HG03039 (cell line): ENCODE measurements around the gene ITIH5.

ENCODE experiments used
- ATAC-seq: cut with Tn5 transposase; IDR thresholded peaks from one replicate; pipeline ENCODE4 v1.9.1; 2021; ENCODE audit warnings: mild to moderate bottlenecking, moderate library complexity; ENCODE audit not compliant: unreplicated experiment

The ITIH5 gene

DNA sequence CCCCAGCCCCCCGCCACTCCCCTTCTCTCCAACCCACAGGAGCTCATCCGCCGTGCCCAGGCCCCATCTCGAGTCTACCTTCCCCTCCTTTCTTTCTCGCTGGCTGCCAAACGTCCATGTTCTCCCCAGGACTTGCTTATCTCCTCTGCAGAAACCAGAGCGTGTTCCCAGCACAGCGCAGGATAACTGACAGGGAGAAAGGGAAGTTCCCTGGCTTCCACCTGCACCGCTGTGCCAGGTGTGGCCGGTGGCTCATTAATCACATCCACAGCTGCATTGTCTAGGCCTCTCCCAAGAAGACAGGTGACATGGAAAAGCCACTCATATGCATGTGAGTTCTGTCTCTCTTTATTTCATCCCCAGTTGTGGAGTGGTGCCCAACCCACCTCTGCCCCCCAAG lies 113.2 kb downstream of the ITIH5 start:
- no peak for ATAC-seq

- ATAC-seq: no peak
These were observed 114.6 kb downstream of the ITIH5 start for GRCh38 chr10:7551950-7552716.

- no peak for ATAC-seq
These were observed 115.5 kb downstream of the ITIH5 start for GRCh38 chr10:7551289-7551688.

GRCh38 chr10:7550013-7550412 lies 116.8 kb downstream of the ITIH5 start:
- no peak for ATAC-seq

- no peak for ATAC-seq
These were observed 118.9 kb downstream of the ITIH5 start for GRCh38 chr10:7547829-7548228.

DNA sequence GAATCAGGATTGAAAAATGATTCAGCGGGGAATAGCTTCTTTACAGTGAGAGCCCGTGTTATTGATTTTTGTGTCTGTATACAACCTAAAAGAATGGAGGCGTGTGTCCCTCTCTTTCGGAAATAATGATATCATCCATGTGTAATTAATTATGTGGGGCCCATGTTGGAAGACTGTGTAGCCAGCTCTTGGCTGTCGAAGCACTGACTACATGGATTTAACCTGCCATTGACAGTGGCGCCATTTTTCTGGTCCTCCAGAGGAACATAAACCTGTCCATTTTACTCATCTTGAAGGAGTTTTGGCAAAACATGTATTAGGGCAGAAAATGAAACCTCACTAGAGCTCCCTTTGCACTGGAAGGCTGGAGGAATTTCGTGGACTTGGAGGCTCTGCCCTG lies 119.6 kb downstream of the ITIH5 start:
- ATAC-seq: no peak

DNA sequence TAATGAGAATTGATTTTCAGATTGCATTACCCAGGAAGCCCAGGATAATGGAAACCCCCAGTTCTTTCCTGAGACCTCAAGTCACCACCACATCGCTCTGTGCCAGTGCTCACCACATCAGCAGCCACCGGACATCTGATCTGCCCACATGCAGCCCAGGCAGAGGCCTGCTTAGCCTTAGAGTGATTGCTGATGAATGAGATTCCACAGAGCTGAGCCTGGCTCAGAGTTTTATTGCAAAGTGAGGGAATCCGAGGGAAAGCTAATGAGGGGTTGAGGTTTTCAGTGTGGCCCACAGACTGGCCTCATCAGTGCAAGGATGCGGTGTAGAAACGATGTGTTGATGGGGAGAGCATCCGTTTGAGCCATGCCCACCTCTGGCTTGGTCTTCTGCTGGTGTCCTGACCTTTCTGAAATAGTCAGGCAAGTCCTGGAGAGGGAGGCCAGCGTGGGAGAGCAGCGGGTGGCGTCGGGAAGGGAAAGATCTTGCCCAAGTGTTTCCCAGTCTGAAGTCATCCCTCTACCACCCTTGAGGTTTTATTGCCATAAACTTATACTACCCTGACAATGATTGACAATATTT lies 120.3 kb downstream of the ITIH5 start:
- ATAC-seq: no peak

GRCh38 chr10:7545792-7546191 lies 121.0 kb downstream of the ITIH5 start:
- ATAC-seq: no peak

- no peak for ATAC-seq
These were observed 121.5 kb downstream of the ITIH5 start for GRCh38 chr10:7545261-7545660.

GRCh38 chr10:7544203-7544602 lies 122.6 kb downstream of the ITIH5 start:
- ATAC-seq: no peak

GRCh38 chr10:7542189-7542914 lies 124.4 kb downstream of the ITIH5 start:
- ATAC-seq: no peak

DNA sequence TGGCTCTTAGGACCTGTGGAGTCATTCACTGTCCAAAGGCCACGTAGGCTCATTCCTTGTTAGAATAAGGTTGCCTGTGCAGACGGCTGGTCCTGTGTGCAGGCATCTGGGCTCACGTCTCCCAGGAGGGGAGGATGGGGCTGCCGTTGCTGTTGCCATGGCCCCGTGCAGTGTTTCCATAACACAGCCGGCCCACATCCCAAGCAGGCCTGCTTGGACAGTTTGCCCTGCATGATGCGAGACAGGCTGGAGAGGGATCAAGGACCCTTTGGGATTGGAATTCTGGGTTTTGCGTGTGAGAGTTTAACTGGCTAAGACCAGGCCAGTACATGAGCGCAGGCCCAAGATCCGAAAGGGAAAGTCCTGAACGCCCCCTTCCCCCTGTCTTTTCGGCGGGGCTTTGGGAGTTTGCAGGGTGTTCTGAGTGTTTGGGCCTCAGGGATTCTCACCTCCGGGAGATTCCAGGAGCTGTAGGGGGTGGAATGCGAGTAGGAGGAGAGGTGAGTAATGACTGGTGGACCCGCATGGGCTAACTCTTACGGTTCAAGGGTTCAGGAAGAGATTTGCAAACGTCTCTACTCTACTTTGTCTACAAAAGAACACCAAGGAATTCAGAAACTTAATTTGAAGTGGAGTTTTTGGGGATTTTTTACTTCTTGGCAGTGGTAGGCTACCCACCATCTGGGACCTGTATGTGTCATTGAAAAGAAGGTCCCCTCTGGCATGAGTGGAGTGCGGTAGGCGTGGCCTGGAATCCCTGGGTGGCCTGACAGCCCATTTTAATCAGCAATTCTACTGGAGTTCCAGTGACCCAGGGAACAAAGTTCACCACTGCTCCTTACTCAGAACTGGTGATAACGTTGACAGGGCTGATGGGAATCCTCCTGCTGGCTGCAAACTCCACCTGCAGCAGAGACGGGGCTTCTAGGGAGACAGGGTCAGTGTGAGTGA lies 125.4 kb downstream of the ITIH5 start:
- no peak for ATAC-seq

DNA sequence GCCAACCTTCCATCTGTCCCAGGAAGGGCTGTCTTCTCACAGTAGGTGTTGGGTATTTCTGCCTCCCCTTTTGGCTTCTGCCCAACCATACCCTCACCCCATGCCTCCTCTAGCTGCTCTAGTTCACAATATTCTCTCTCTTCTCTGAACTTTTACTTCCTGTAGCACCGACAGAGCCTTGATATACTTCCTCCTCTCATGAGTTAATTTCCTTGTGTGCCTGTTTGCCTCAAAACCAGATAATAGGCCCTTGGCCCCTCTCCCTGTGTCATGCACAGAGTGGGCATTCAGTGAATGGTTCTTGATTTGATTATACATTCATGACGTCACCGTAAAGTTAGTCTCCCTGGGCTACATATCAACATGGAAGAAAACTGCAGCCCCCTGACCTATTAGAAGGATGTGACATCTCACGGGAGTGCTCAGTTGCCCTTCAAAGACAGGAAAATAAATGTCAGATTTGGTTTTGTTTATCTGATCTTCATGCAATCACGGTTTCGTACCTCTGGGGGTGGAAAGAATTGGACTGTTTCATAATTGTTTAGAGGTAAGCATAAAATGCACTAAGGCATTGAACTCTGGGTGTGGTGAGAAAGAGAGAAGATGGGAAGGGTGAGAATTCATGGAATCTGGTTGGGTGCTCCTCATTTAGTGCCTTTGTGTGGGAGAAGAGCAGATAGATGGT lies 127.7 kb downstream of the ITIH5 start:
- no peak for ATAC-seq

DNA sequence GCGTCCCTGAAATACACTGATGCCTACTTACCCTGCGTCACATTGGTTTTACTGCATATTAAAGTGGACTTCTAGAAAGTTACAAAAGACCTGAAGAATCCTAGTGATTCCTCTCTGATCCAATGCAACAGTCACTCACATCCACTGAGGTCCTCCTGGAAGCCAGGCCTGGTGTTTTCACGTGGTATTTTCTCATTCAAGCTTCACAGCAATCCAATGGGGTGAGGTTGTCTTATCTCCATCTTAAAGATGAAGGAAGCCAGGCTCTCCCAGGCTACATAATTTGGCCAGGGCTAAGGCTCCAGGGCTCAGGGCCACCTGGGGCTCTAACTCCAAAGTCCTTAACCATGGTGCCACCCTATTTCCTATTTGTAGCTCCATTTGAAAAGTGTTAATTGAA lies 129.6 kb downstream of the ITIH5 start:
- no peak for ATAC-seq

GRCh38 chr10:7534480-7534852 lies 132.3 kb downstream of the ITIH5 start:
- no peak for ATAC-seq

DNA sequence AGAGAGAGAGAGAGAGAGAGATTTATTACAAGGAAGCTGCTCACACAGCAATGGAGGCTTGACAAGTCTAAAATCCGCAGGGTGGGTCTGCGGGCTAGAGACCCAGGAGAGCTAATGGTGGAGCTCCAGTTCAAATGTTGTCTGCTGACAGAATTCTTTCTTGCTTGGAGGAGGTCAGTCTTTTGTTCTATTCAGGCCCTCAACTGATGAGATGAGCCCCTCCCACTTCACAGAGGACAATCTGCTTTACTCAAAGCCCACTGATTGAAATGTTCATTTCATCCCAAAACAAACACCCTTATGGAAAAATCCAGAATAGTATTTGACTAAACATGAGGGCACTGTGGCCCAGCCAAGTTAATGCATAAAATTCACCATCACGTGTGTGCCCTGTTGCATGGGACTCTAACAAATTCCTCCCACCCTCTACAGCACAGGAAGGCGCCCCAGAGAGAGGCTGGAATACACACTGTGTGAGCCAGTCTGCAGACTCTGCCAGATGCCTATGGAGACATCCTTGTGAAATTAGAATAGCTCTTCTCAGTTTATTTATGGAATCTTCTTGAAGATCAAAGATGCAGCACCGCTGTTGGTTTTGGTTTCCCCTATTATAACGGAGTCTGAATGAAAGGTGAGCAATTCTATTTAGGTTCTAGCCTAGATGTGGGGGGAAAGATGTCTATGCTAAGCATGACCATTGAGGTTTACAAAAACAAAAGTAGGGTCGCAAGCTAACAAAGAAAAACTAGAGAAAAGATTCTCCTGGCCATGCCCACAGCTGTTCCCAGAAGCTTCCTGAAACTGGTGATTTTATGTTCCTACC lies 132.9 kb downstream of the ITIH5 start:
- ATAC-seq: no peak

GRCh38 chr10:7532723-7533498 lies 133.9 kb downstream of the ITIH5 start:
- ATAC-seq: no peak

- ATAC-seq: no peak
These were observed 137.1 kb downstream of the ITIH5 start for GRCh38 chr10:7529638-7530037.

DNA sequence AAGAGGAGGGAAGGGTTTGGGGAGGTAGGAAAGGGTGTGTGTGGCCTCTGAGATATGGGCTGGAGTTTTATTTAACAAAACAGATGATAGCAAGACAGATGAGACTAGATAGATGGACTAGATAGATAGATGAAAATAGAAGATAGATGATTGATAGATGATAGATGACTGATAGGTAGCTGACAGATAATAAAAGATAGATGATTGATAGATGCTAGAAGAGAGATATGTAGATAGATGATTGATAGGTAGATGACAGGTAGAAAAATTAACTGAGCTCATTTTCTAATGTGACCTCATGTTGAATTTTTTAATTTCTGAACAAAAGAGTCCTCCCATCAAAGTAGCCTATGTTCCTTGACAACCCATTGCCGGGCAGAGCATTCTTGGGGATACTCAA lies 139.3 kb downstream of the ITIH5 start:
- no peak for ATAC-seq
